Lower leg skin (tissue), 4 donors: ENCODE measurements around the gene HERC2. TPM values are rescaled to one million over a fixed set of nuclear protein-coding genes. Genes with fewer than 3 reads are reported as not detected.

Experiments used
- DNase-seq, 2 donors: peaks; one replicate each; pipeline ENCODE4 v3.0.0-alpha.2; 2019; ENCODE audit warnings: low spot score in 2 of 2
- H3K4me3 ChIP-seq: fragments of 200-600 bp; sonication (generic); 2 replicates; pipeline ENCODE4 v1.5.1; 2017; ENCODE audit warnings: mild to moderate bottlenecking, low read depth; ENCODE audit not compliant: poor library complexity, severe bottlenecking
- CTCF ChIP-seq, 3 donors: fragments of 450-650 bp; IDR thresholded peaks; one replicate each; pipeline ENCODE4 v1.5.1; 2016; ENCODE audit warnings: antibody characterized with exemption in 3 of 3, mild to moderate bottlenecking in 3 of 3, moderate library complexity in 2 of 3
- POLR2A ChIP-seq, 2 donors: fragments of 450-650 bp; IDR thresholded peaks; one replicate each; pipeline ENCODE4 v1.6.1; 2016 to 2017; ENCODE audit warnings: antibody characterized with exemption in 2 of 2, mild to moderate bottlenecking in 1 of 2, moderate library complexity in 1 of 2
- WGBS, 2 donors: methylation state at CpG; one replicate each; pipeline ENCODE4 v1.1.5; 2018; 5-methylcytosine and 5-hydroxymethylcytosine counted together
- intact Hi-C: fragments of 100-400 bp; cut with DNase I; formaldehyde crosslinking; loops from one replicate; pipeline ENCODE4 v1.15.0; 2023; ENCODE audit warnings: low total_unique reads
- total RNA-seq, 4 donors: library from RNA; depleted of rRNA; stranded (reverse); fragments of >200 nt; gene quantifications; one replicate each; pipeline ENCODE4 v1.1.0, GENCODE V29; 2016

Gene HERC2
- total RNA-seq, 4 donors from 2014 or later: 33.3 to 57.0 (median 48.4) TPM

DNA sequence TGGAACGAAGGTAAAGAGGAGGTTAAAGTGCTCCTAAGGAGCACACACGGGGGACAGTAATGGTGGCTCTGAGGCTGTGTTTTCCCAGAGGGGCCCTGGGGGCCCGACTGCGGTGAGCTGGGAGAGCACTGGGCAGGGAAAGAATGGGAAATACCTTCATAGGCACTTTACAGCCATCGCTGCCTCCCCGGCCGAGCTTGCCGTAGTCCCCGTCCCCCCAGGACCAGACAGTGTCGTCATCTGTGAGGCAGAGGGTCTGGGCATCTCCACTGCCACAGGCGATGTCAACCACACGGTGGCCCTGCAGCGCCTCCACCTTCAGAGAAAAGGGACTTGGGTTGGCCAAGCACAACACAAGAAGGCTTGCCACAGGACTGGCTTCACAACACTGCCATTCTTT lies 190.0 kb downstream of the HERC2 start:
- no peak overlapping the region for H3K4me3 ChIP-seq
- TF ChIP-seq CTCF (IDR thresholded peaks at IDR 0.05) (no peak), POLR2A (IDR thresholded peaks at IDR 0.05) (no peak)
- intact Hi-C loops: no loop called here
- DNase-seq: peak in 1 of 2 donors; percentile 79
- 86 to 87% methylated on average over 13 of the region's 13 CpGs for WGBS, 2 donors

DNA sequence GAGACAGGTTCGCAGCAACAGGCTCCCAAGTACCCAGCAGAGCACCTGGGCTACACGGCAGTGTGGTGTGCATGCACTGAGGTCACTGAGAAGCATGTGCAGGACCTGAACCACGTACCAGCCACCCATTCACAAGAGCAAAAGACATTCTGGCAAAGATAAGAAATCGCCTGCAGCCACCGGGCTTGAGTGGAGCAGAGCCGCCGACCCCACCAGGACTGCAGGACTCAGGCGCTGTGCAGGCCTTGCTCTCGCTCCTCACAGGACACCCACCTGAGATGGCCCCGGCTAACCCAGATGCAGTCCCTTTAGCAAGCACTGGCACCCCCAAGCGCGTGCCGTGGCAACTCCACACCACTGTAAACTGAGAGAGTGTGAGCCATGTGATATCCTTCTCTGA lies 190.6 kb downstream of the HERC2 start:
- no peak overlapping the region for H3K4me3 ChIP-seq
- TF ChIP-seq CTCF (IDR thresholded peaks at IDR 0.05) (no peak), POLR2A (IDR thresholded peaks at IDR 0.05) (no peak)
- intact Hi-C loops: no loop called here
- whole genome bisulfite sequencing, 2 donors: 97% methylated on average over 10 to 13 of the region's 13 CpGs
- peak in 1 of 2 donors; percentile 69 for DNase-seq

- DNase-seq: no peak
- 87 to 97% methylated on average over 7 of the region's 7 CpGs for WGBS, 2 donors
- intact Hi-C loops: no loop called here
- H3K4me3 ChIP-seq: no peak overlapping the region
- TF ChIP-seq CTCF (IDR thresholded peaks at IDR 0.05) (no peak), POLR2A (IDR thresholded peaks at IDR 0.05) (no peak)
These were observed 191.3 kb downstream of the HERC2 start for GRCh38 chr15:28130651-28131050.

DNA sequence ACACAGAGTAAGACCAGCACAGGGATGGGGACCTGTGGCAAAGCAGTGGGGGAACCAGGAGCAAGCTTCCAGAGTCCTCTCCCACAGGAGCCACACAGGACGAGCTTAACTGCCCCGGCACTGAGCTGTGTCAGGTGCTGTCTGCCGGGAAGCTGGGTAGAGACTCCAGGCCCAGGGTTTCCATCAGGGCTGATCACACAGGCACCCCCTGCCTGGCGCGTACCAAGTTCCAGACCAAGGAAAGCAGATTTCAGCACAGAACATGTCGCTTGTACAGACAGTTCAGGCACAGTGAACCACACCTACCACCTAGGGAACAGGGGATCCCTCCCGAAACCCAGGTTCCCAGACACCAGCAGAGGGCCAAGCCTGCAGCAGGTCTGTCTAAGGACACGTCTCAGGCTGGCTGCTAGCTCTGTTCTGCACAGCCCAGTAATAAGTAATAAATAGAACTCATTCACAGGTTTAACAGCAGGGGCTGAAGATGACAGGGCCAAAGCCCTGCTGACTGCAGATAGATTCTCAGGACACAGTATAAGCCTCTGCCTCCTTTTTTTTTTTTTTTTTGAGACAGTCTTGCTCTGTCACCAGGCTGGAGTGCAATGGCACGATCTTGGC lies 192.6 kb downstream of the HERC2 start:
- intact Hi-C loops: no loop called here
- no peak for TF ChIP-seq CTCF (IDR thresholded peaks at IDR 0.05)
- TF ChIP-seq POLR2A (IDR thresholded peaks at IDR 0.05): no peak
- WGBS, 2 donors: 92 to 95% methylated on average over 7 to 9 of the region's 9 CpGs
- no peak for DNase-seq
- no peak overlapping the region for H3K4me3 ChIP-seq

- TF ChIP-seq CTCF (IDR thresholded peaks at IDR 0.05) (no peak), POLR2A (IDR thresholded peaks at IDR 0.05) (no peak)
- H3K4me3 ChIP-seq: no peak overlapping the region
- intact Hi-C loops: no loop called here
- WGBS, 2 donors: 72% methylated on average over 11 of the region's 11 CpGs
- DNase-seq: peak in 1 of 2 donors; percentile 60
These were observed 193.9 kb downstream of the HERC2 start for GRCh38 chr15:28128031-28128430.

GRCh38 chr15:28127036-28127435 lies 194.9 kb downstream of the HERC2 start:
- DNase-seq: no peak
- H3K4me3 ChIP-seq: no peak overlapping the region
- 76 to 80% methylated on average over 11 of the region's 11 CpGs for WGBS, 2 donors
- no peak for TF ChIP-seq CTCF (IDR thresholded peaks at IDR 0.05)
- no peak for TF ChIP-seq POLR2A (IDR thresholded peaks at IDR 0.05)
- intact Hi-C loops: no loop called here
